ENCODE data around the gene RFWD3. TPM values are rescaled to one million over a fixed set of nuclear protein-coding genes. Genes with fewer than 3 reads are reported as not detected.

RFWD3 gene
- total and polyA plus RNA-seq, 2 of the 13 experiments (the other 11 are each of a cell fraction or from before 2014, with no cell fraction given), result 23.4 to 62.6 TPM

- TF ChIP-seq GLMP (CRISPR knock-in tag; IDR thresholded peaks at IDR 0.05; ENCODE audit: borderline replicate concordance) (no peak), ZNF124 (CRISPR knock-in tag; IDR thresholded peaks at IDR 0.05) (0 out of 2 replicates have a peak, but pooled peaks have one; percentile 3), FOXK2 (IDR thresholded peaks at IDR 0.05) (peak; percentile 14; the same call in 1 of the 2 replicates), ZNF780A (CRISPR knock-in tag; IDR thresholded peaks at IDR 0.05) (no peak), KIAA2018 (CRISPR knock-in tag; IDR thresholded peaks at IDR 0.05; ENCODE audit: borderline replicate concordance) (0 out of 2 replicates have a peak, but pooled peaks have one; percentile 67), ZC3H4 (CRISPR knock-in tag; IDR thresholded peaks at IDR 0.05; ENCODE audit: borderline replicate concordance) (no peak), KDM3A (CRISPR knock-in tag; IDR thresholded peaks at IDR 0.05; ENCODE audit: low read depth) (peak; percentile 67; the same call in 1 of the 2 replicates), GZF1 (CRISPR knock-in tag; IDR thresholded peaks at IDR 0.05) (peak; percentile 84; the same call in 1 of the 2 replicates), ZFP62 (CRISPR knock-in tag; IDR thresholded peaks at IDR 0.05) (no peak), ZNF468 (CRISPR knock-in tag; IDR thresholded peaks at IDR 0.05) (peak; percentile 87; the same call in 1 of the 2 replicates), KLF15 (CRISPR knock-in tag; IDR thresholded peaks at IDR 0.05; ENCODE audit: borderline replicate concordance) (no peak)
- TF ChIP-seq, protein P1, sequence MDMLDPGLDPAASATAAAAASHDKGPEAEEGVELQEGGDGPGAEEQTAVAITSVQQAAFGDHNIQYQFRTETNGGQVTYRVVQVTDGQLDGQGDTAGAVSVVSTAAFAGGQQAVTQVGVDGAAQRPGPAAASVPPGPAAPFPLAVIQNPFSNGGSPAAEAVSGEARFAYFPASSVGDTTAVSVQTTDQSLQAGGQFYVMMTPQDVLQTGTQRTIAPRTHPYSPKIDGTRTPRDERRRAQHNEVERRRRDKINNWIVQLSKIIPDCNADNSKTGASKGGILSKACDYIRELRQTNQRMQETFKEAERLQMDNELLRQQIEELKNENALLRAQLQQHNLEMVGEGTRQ (IDR thresholded peaks at IDR 0.05; ENCODE audit: low read depth, low read length), result no peak
- TF ChIP-seq, protein P1 (CRISPR knock-in tag; IDR thresholded peaks at IDR 0.05; ENCODE audit: borderline replicate concordance), result no peak; the same call in 1 of the 2 replicates
- TF ChIP-seq, protein P2, sequence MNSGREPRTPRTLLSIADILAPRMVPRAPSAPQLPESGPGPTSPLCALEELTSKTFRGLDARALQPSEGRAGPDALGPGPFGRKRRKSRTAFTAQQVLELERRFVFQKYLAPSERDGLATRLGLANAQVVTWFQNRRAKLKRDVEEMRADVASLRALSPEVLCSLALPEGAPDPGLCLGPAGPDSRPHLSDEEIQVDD (CRISPR knock-in tag; IDR thresholded peaks at IDR 0.05; ENCODE audit: borderline replicate concordance), result peak; percentile 3; the same call in 1 of the 2 replicates
These were observed 60.0 kb downstream of the RFWD3 start, which contains the start of gene GLG1 (continued) for GRCh38 chr16:74606521-74607309.

Data from HepG2 (cell line).